Upper lobe of left lung (tissue), 6 donors: ENCODE measurements around the gene GALNT7. TPM values are rescaled to one million over a fixed set of nuclear protein-coding genes. Genes with fewer than 3 reads are reported as not detected.

Experiments
- ATAC-seq, 2 donors: fragments of 200-7000 bp; cut with Tn5 transposase; one replicate each; pipeline ENCODE4 v1.9.1; 2022; ENCODE audit warnings: mild to moderate bottlenecking in 2 of 2, moderate library complexity in 2 of 2; ENCODE audit not compliant: low FRiP score in 2 of 2
- DNase-seq, 2 donors: peaks; one replicate each; pipeline ENCODE4 v3.0.0-alpha.2; 2019 to 2020
- H3K27ac ChIP-seq, 4 donors: fragments of 200-600 bp; sonication (generic); one replicate each; pipeline ENCODE4 v1.5.1; 2016 to 2019
- H3K27me3 ChIP-seq, 4 donors: fragments of 200-600 bp; sonication (generic); one replicate each; pipeline ENCODE4 v1.5.1; 2017 to 2019
- H3K36me3 ChIP-seq, 4 donors: fragments of 200-600 bp; sonication (generic); one replicate each; pipeline ENCODE4 v1.5.1; 2016 to 2019
- H3K4me1 ChIP-seq, 4 donors: fragments of 200-600 bp; sonication (generic); one replicate each; pipeline ENCODE4 v1.5.1; 2018 to 2019
- H3K4me3 ChIP-seq, 4 donors: fragments of 200-600 bp; sonication (generic); one replicate each; pipeline ENCODE4 v1.5.1; 2017 to 2019; ENCODE audit warnings: mild to moderate bottlenecking in 2 of 4, moderate library complexity in 1 of 4
- H3K9me3 ChIP-seq, 4 donors: fragments of 200-600 bp; sonication (generic); one replicate each; pipeline ENCODE4 v1.5.1; 2018 to 2019
- EP300 ChIP-seq, 4 donors: sonication (generic); formaldehyde crosslinking; IDR thresholded peaks; one replicate each; pipeline ENCODE4 v1.5.1; 2017; ENCODE audit warnings: antibody characterized with exemption in 4 of 4, control low read depth in 2 of 4
- POLR2A ChIP-seq, 4 donors: fragments of 450-650 bp; IDR thresholded peaks; one replicate each; pipeline ENCODE4 v1.5.1; 2016 to 2017; ENCODE audit warnings: antibody characterized with exemption in 4 of 4, mild to moderate bottlenecking in 2 of 4
- POLR2AphosphoS5 ChIP-seq, 2 donors: sonication (generic); formaldehyde crosslinking; IDR thresholded peaks; one replicate each; pipeline ENCODE4 v1.5.1; 2017; ENCODE audit warnings: antibody characterized with exemption in 2 of 2
- WGBS, 2 donors: methylation state at CpG; one replicate each; pipeline ENCODE4 v1.1.5; 2017 to 2018; 5-methylcytosine and 5-hydroxymethylcytosine counted together
- total RNA-seq, 6 donors: library from RNA; depleted of rRNA in 4 of 6; stranded (reverse); fragments of >200 nt in 4 of 6; gene quantifications; one replicate each; pipeline versions ENCODE4 v1.1.0 to v1.2.1, GENCODE V29; 2016 to 2021
- TF ChIP-seq, protein P1 (sequence below), 6 experiments: fragments of 450-650 bp in 4 of 6; fragments of 200-600 bp in 2 of 6; sonication (generic) in 2 of 6; IDR thresholded peaks; one replicate each; pipeline ENCODE4 v1.5.1; 2016 to 2019; ENCODE audit warnings: antibody characterized with exemption in 6 of 6
- donor health status: DM: no; HTN: no; CAD: no; lungs with moderate emphysema.
- donor health status: DM: no; HTN: yes; CAD: no; lungs with severe emphysema.

The GALNT7 gene
- total RNA-seq, 6 donors from 2014 or later = 5.0 to 68.1 (median 20.1) TPM

DNA sequence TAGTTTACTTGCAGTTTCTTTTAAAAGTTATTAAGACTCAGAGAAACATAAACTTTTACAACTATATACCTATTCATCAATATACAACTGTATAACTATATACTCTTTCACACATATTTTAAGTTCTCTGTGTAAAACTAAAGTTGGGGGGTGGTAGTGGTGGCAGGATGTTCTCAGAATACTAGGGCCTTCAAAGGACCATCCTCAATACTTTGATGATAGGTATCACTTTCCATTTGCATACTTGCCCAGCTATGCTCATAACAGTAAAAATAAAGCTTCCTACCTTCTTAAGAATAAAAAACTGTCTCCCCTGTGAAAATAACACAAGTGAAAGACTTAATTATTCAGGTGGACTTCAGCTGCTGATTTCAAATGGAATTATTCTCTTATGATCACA lies 2.9 kb upstream of the GALNT7 start:
- TF ChIP-seq, protein P1, sequence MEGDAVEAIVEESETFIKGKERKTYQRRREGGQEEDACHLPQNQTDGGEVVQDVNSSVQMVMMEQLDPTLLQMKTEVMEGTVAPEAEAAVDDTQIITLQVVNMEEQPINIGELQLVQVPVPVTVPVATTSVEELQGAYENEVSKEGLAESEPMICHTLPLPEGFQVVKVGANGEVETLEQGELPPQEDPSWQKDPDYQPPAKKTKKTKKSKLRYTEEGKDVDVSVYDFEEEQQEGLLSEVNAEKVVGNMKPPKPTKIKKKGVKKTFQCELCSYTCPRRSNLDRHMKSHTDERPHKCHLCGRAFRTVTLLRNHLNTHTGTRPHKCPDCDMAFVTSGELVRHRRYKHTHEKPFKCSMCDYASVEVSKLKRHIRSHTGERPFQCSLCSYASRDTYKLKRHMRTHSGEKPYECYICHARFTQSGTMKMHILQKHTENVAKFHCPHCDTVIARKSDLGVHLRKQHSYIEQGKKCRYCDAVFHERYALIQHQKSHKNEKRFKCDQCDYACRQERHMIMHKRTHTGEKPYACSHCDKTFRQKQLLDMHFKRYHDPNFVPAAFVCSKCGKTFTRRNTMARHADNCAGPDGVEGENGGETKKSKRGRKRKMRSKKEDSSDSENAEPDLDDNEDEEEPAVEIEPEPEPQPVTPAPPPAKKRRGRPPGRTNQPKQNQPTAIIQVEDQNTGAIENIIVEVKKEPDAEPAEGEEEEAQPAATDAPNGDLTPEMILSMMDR (IDR thresholded peaks at IDR 0.05) = no peak
- TF ChIP-seq POLR2AphosphoS5 (IDR thresholded peaks at IDR 0.05) (no peak), EP300 (IDR thresholded peaks at IDR 0.05) (no peak), POLR2A (IDR thresholded peaks at IDR 0.05) (no peak)
- no peak for DNase-seq
- no peak overlapping the region for H3K4me3 ChIP-seq

DNA sequence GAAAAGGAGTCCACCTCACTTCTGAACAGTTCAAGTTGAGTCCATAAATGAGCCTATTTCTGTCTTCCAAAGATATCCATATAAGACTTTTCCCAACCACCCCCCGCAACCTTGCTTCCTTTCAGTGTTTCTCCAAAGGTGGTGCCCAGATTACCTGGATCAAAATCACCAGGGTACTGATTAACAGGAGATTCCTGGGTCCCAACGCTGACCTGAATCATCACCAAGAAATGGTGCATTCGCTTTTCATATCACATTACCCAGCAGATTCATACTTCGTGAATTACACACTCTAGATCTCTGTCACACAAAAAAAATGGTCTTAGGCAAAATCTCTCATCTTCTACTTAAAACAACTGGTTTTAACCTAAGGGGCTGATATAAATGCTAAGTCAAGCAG lies 2.1 kb upstream of the GALNT7 start:
- peaks cover 9 to 22% (median 19%) of the 10 kb centered on the region in 4 donors for H3K4me1 ChIP-seq
- H3K4me3 ChIP-seq = no peak overlapping the region
- TF ChIP-seq EP300 (IDR thresholded peaks at IDR 0.05) (no peak), POLR2AphosphoS5 (IDR thresholded peaks at IDR 0.05) (no peak), POLR2A (IDR thresholded peaks at IDR 0.05) (no peak)
- TF ChIP-seq, protein P1 (IDR thresholded peaks at IDR 0.05) = no peak
- WGBS, 2 donors = 96 to 99% methylated on average over 4 of the region's 4 CpGs
- ATAC-seq = no peak
- no peak overlapping the region for H3K27ac ChIP-seq
- H3K36me3 ChIP-seq = no peaks in the 10 kb centered on the region
- DNase-seq = no peak
- H3K9me3 ChIP-seq = no peaks in the 10 kb centered on the region
- no peaks in the 10 kb centered on the region for H3K27me3 ChIP-seq

More for the DNA sequence above, 2.9 kb upstream of the GALNT7 start:
- Histone ChIP-seq H3K9me3 (no peaks in the 10 kb centered on the region), H3K27me3 (no peaks in the 10 kb centered on the region), H3K4me1 (peaks cover 4 to 15% (median 12%) of the 10 kb centered on the region in 4 donors), H3K27ac (no peak overlapping the region), H3K36me3 (no peaks in the 10 kb centered on the region)
- no peak for ATAC-seq

DNA sequence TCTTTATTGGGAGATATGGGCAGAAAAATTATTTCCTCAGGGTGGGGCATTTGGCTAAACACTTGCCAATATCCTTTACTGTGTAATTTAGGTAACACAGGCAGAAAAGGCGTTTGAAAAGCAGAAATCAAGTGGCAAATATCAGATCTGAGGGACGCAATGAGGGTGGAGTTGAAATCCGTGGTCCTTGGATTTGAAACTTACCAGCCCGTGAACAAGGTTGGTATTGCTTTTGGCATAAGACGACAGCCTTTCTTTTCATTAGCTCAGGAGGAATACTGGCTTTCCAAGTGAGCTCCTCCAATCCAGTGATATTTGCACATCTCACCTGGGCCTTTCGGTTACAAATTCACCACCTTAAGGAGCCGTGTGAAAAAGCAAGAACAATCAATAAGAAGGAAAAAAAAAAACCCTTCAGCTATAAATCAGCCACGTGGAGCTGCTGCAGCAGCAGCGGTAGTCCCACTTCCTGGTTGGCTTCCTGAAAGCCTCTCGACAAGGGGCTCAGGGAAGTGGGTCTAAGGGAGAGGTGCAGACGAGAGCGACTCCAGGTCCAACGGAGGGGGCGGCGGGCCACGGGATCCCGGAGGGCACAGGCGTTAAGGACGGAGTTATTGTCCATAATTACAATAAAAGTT lies 734 bp upstream of the GALNT7 start:
- no peaks in the 10 kb centered on the region for H3K27me3 ChIP-seq
- DNase-seq = peak; percentile 64 to 85
- H3K36me3 ChIP-seq = no peaks in the 10 kb centered on the region
- no peaks in the 10 kb centered on the region for H3K9me3 ChIP-seq
- H3K4me1 ChIP-seq = peaks cover 9 to 31% (median 29%) of the 10 kb centered on the region in 4 donors
- TF ChIP-seq, protein P1 (IDR thresholded peaks at IDR 0.05) = no peak
- TF ChIP-seq POLR2AphosphoS5 (IDR thresholded peaks at IDR 0.05) = no peak
- no peak for TF ChIP-seq EP300 (IDR thresholded peaks at IDR 0.05)
- no peak for TF ChIP-seq POLR2A (IDR thresholded peaks at IDR 0.05)
- peak; percentile 19 to 44 for ATAC-seq
- 3 to 5% methylated on average over 19 of the region's 19 CpGs for WGBS, 2 donors
- peak overlapping the region; percentile 72 to 95 (median 90) for H3K4me3 ChIP-seq
- H3K27ac ChIP-seq = peak overlapping the region; percentile 91 to 99 (median 92)

DNA sequence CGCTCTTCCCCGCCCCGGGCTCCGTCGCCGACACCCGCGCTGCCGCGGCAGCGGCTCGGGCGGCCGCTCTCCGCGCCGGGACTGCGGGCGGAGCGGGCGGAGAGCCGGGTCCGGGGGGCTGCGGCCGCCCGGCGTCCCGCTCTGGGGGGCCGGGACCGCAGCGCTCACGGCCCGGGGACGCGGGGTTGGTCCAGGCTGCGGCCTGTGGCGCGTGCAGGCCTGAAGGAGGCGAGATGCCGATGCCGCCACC lies 492 bp downstream of the GALNT7 start:
- DNase-seq (no peak), ATAC-seq (no peak)
- peak overlapping the region; percentile 91 to 99 (median 92) for H3K27ac ChIP-seq
- no peaks in the 10 kb centered on the region for H3K9me3 ChIP-seq
- H3K4me1 ChIP-seq = peaks cover 9 to 36% (median 33%) of the 10 kb centered on the region in 4 donors
- TF ChIP-seq, protein P1 (IDR thresholded peaks at IDR 0.05) = peak in 2 of 6 experiments; percentile 3 to 21
- TF ChIP-seq EP300 (IDR thresholded peaks at IDR 0.05) (no peak), POLR2AphosphoS5 (IDR thresholded peaks at IDR 0.05) (no peak)
- no peaks in the 10 kb centered on the region for H3K27me3 ChIP-seq
- no peaks in the 10 kb centered on the region for H3K36me3 ChIP-seq
- WGBS, 2 donors = 0% methylated on average over 13 of the region's 41 CpGs; no CpG with 5 or more reads in 1 of the 2 donors
- peak overlapping the region; percentile 72 to 95 (median 90) for H3K4me3 ChIP-seq
